ENCODE measurements around the gene P2RX1. TPM values are rescaled to one million over a fixed set of nuclear protein-coding genes. Genes with fewer than 3 reads are reported as not detected.

The P2RX1 gene
- total RNA-seq, 6 experiments from 2014 or later = 0.08 TPM; not detected in 5

DNA sequence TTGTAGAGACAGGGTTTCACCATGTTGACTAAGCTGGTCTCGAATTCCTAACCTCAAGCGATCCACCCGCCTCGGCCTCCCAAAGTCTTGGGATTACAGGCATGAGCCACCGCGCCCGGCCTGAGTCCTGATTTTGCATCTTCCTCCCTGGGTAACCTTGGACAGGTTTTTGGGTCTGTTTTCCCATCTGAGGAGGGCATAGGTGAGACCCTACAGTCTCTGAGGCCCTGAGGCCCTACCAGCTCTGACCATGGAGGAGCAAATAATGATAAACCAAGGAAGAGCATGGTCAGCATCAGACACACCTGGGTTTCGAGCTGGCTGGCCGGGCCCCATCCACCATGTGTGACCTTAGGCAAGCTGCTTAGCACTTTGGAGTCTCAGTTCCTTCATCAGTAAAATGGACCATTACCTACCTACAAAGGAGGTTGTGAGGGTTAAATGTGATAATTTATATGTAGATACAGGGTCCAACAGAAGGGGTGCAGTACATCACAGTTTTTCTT lies 69.0 kb downstream of the P2RX1 start:
- peaks cover 8% of the 10 kb centered on the region for H3K36me3 Mint-ChIP-seq (ENCODE audit: low read depth)
- TF ChIP-seq, protein P1, sequence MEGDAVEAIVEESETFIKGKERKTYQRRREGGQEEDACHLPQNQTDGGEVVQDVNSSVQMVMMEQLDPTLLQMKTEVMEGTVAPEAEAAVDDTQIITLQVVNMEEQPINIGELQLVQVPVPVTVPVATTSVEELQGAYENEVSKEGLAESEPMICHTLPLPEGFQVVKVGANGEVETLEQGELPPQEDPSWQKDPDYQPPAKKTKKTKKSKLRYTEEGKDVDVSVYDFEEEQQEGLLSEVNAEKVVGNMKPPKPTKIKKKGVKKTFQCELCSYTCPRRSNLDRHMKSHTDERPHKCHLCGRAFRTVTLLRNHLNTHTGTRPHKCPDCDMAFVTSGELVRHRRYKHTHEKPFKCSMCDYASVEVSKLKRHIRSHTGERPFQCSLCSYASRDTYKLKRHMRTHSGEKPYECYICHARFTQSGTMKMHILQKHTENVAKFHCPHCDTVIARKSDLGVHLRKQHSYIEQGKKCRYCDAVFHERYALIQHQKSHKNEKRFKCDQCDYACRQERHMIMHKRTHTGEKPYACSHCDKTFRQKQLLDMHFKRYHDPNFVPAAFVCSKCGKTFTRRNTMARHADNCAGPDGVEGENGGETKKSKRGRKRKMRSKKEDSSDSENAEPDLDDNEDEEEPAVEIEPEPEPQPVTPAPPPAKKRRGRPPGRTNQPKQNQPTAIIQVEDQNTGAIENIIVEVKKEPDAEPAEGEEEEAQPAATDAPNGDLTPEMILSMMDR (IDR thresholded peaks at IDR 0.05) = no peak
- DNase-seq = no peak
- H3K27me3 Mint-ChIP-seq (ENCODE audit: insufficient read depth) = peaks cover 9% of the 10 kb centered on the region
- H3K4me1 Mint-ChIP-seq (ENCODE audit: low read depth) = peaks cover 27% of the 10 kb centered on the region
- peak overlapping the region; percentile 26 for H3K4me3 Mint-ChIP-seq
- H3K9me3 Mint-ChIP-seq = no peaks in the 10 kb centered on the region
- peak overlapping the region; percentile 33; the same call in 1 of the 2 replicates for H3K27ac Mint-ChIP-seq

Other genes starting within 250 kb of the P2RX1 start
- 100 to 1,000 TPM; 289 to 336 (median 313) TPM for gene TAX1BP3, start 247.9 kb downstream of the P2RX1 start, total RNA-seq (2021; fragmentation: NEBNext Ultra II Directional; extraction: Animal tissue kit (Norgen Biotek cat#: 25700))
- 10 to 100 TPM; 57.6 to 66.8 (median 64.1) TPM for gene EMC6, start 247.7 kb downstream of the P2RX1 start, total RNA-seq (2021; fragmentation: NEBNext Ultra II Directional; extraction: Animal tissue kit (Norgen Biotek cat#: 25700))
- 10 to 100 TPM in 2 of 6 experiments, 1 to 10 TPM in 4; 5.2 to 16.1 (median 7.0) TPM for gene P2RX5, start 220.3 kb downstream of the P2RX1 start, total RNA-seq (2021; fragmentation: NEBNext Ultra II Directional; extraction: Animal tissue kit (Norgen Biotek cat#: 25700))
- gene HASPIN, start 192.6 kb downstream of the P2RX1 start, total RNA-seq (2021; fragmentation: NEBNext Ultra II Directional; extraction: Animal tissue kit (Norgen Biotek cat#: 25700)) = 1 to 10 TPM; 3.5 to 8.0 (median 7.0) TPM
- 10 to 100 TPM; 28.2 to 35.0 (median 30.8) TPM for gene ITGAE, start 115.3 kb downstream of the P2RX1 start, total RNA-seq (2021; fragmentation: NEBNext Ultra II Directional; extraction: Animal tissue kit (Norgen Biotek cat#: 25700))
- gene NCBP3, start 70.2 kb downstream of the P2RX1 start, total RNA-seq (2021; fragmentation: NEBNext Ultra II Directional; extraction: Animal tissue kit (Norgen Biotek cat#: 25700)) = 10 to 100 TPM; 22.4 to 28.6 (median 25.3) TPM
- 1 to 10 TPM; 5.4 to 6.9 (median 6.0) TPM for gene CAMKK1, start 23.4 kb downstream of the P2RX1 start, total RNA-seq (2021; fragmentation: NEBNext Ultra II Directional; extraction: Animal tissue kit (Norgen Biotek cat#: 25700))
- gene ATP2A3, start 48.0 kb upstream of the P2RX1 start, total RNA-seq (2021; fragmentation: NEBNext Ultra II Directional; extraction: Animal tissue kit (Norgen Biotek cat#: 25700)) = under 1 TPM; 0.05 to 0.12 (median 0.08) TPM
- gene ZZEF1, start 226.6 kb upstream of the P2RX1 start, total RNA-seq (2021; fragmentation: NEBNext Ultra II Directional; extraction: Animal tissue kit (Norgen Biotek cat#: 25700)) = 10 to 100 TPM; 19.3 to 26.6 (median 23.1) TPM
- 10 to 100 TPM; 12.5 to 22.2 (median 13.1) TPM for gene CYB5D2, start 226.7 kb upstream of the P2RX1 start, total RNA-seq (2021; fragmentation: NEBNext Ultra II Directional; extraction: Animal tissue kit (Norgen Biotek cat#: 25700))